Measurements from ENCODE around the gene MORN5.

MORN5 gene

DNA sequence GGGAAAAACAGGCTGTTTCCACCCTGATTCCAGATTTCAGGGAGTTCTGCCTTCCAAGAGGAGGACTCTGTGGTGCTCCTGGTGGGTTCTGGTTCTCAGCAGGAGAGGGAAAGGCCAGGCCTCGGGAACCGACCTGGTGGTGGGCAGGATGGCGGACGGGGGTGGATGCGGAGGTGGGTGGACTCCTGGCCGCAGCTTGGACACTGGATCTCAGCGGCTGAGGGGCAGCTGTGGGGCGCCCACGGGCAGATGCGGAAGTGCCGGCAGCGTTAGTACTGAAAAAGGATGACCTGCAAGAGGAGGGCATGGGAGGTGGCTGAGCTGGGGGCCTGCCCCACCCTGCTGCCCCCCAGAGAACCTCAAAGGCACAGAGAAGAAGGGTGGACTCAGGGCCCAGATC lies 44.8 kb downstream of the MORN5 start:
- Histone ChIP-seq H3F3A (ENCODE audit: low read depth) (no peaks in the 10 kb centered on the region), H2AFZ (ENCODE audit: low read length) (no peak overlapping the region), H3K79me2 (ENCODE audit: insufficient read depth, low read length) (no peaks in the 10 kb centered on the region), H3K4me3 (ENCODE audit: low read length, poor library complexity, severe bottlenecking) (no peak overlapping the region), H3K36me3 (ENCODE audit: insufficient read depth, low read length) (no peaks in the 10 kb centered on the region), H3K4me1 (ENCODE audit: insufficient read depth, low read length, poor library complexity, severe bottlenecking) (no peaks in the 10 kb centered on the region), H4K20me1 (ENCODE audit: insufficient read depth, low read length, poor library complexity, severe bottlenecking) (no peaks in the 10 kb centered on the region), H3K27me3 (ENCODE audit: insufficient read depth, low read length, poor library complexity, severe bottlenecking) (no peaks in the 10 kb centered on the region), H3K9me3 (ENCODE audit: insufficient read depth, low read depth, low read length) (no peaks in the 10 kb centered on the region), H3K9ac (ENCODE audit: low read depth, low read length, poor library complexity, severe bottlenecking) (no peak overlapping the region), H3K4me2 (ENCODE audit: low read depth, low read length, poor library complexity, severe bottlenecking) (no peak overlapping the region), H3K9me2 (replicated peaks; ENCODE audit: low read depth, low read length) (no peaks in the 10 kb centered on the region)
- TF ChIP-seq EZH2phosphoT487 (IDR thresholded peaks at IDR 0.05; ENCODE audit: borderline replicate concordance): no peak
- TF ChIP-seq, protein P1, sequence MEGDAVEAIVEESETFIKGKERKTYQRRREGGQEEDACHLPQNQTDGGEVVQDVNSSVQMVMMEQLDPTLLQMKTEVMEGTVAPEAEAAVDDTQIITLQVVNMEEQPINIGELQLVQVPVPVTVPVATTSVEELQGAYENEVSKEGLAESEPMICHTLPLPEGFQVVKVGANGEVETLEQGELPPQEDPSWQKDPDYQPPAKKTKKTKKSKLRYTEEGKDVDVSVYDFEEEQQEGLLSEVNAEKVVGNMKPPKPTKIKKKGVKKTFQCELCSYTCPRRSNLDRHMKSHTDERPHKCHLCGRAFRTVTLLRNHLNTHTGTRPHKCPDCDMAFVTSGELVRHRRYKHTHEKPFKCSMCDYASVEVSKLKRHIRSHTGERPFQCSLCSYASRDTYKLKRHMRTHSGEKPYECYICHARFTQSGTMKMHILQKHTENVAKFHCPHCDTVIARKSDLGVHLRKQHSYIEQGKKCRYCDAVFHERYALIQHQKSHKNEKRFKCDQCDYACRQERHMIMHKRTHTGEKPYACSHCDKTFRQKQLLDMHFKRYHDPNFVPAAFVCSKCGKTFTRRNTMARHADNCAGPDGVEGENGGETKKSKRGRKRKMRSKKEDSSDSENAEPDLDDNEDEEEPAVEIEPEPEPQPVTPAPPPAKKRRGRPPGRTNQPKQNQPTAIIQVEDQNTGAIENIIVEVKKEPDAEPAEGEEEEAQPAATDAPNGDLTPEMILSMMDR (conservative IDR thresholded peaks at IDR 0.05; ENCODE audit: low read length): no peak

DNA sequence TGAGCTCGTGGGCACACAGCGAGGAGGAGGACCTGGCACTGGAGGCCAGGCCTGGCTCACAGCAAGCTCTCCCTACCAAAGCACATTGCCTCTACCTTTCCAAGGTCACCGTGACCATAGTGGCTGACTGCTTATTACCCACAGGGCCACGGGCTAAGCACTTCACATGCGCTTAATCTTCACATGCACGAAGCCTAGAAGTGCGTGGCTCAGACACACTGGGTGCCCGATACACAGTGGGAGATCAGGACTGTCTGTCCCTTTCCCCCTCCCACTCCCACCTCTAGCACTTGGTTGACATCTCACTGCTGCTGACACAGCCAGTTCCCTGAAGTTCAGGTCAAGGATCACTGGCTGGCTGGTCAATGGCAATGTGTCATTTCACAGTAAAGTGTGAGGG lies 45.5 kb downstream of the MORN5 start:
- Histone ChIP-seq H3K4me1 (ENCODE audit: insufficient read depth, low read length, poor library complexity, severe bottlenecking) (no peaks in the 10 kb centered on the region), H3K9me3 (ENCODE audit: insufficient read depth, low read depth, low read length) (no peaks in the 10 kb centered on the region), H3K4me3 (ENCODE audit: low read length, poor library complexity, severe bottlenecking) (no peak overlapping the region), H3F3A (ENCODE audit: low read depth) (no peaks in the 10 kb centered on the region), H3K36me3 (ENCODE audit: insufficient read depth, low read length) (no peaks in the 10 kb centered on the region), H3K4me2 (ENCODE audit: low read depth, low read length, poor library complexity, severe bottlenecking) (no peak overlapping the region), H2AFZ (ENCODE audit: low read length) (no peak overlapping the region), H4K20me1 (ENCODE audit: insufficient read depth, low read length, poor library complexity, severe bottlenecking) (no peaks in the 10 kb centered on the region), H3K27me3 (ENCODE audit: insufficient read depth, low read length, poor library complexity, severe bottlenecking) (no peaks in the 10 kb centered on the region), H3K9me2 (replicated peaks; ENCODE audit: low read depth, low read length) (no peaks in the 10 kb centered on the region), H3K79me2 (ENCODE audit: insufficient read depth, low read length) (no peaks in the 10 kb centered on the region), H3K9ac (ENCODE audit: low read depth, low read length, poor library complexity, severe bottlenecking) (no peak overlapping the region)
- TF ChIP-seq, protein P1 (conservative IDR thresholded peaks at IDR 0.05; ENCODE audit: low read length): no peak
- TF ChIP-seq EZH2phosphoT487 (IDR thresholded peaks at IDR 0.05; ENCODE audit: borderline replicate concordance): no peak

DNA sequence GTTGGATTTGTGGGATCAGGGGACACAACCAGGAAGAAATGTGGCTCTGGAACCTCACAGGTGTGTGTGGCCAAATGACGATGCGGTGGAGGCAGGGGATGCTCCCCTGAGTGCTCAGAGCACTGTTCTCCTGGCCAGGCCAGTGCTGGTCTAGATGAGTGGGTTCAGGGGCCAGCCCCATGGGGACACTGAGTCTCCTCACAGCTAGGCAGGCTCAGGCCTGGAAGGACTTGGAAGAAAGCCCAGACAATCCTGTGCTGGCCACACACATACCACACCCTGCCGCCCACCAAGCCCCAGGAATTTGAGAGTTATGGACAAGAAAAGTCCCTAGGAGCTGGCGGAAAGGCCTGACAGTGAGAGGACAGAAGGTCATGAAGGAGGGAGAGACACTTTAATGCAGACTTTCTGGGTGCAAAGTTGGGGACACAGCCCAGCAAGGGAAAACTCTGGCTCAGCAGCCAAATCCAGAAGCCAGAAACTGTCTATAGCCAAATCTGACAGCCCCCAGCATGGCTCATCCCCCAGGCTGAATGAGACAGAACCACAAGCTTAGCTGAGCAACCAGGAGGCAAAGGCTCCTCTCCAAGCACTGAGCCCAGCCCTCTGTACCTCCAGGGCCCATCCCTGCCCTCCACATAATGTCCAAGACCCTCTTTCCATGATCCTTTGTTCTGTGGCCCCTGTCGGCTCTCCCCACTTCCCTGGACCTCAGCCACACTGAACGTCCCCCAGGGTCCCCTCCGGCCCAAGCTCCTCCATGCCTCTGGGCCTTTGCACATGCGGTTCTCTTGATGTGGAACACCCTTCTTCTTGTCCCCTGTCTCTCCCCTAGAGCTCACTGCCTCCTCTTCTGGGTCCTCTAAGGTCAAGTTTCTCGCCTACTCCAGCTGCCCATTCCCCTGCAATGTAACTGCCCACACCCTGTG lies 46.7 kb downstream of the MORN5 start:
- Histone ChIP-seq H3K9me3 (ENCODE audit: insufficient read depth, low read depth, low read length) (no peaks in the 10 kb centered on the region), H3K79me2 (ENCODE audit: insufficient read depth, low read length) (no peaks in the 10 kb centered on the region), H3K27me3 (ENCODE audit: insufficient read depth, low read length, poor library complexity, severe bottlenecking) (no peaks in the 10 kb centered on the region), H3K36me3 (ENCODE audit: insufficient read depth, low read length) (no peaks in the 10 kb centered on the region), H3F3A (ENCODE audit: low read depth) (no peaks in the 10 kb centered on the region), H3K4me2 (ENCODE audit: low read depth, low read length, poor library complexity, severe bottlenecking) (no peak overlapping the region), H3K4me1 (ENCODE audit: insufficient read depth, low read length, poor library complexity, severe bottlenecking) (no peaks in the 10 kb centered on the region), H3K9me2 (replicated peaks; ENCODE audit: low read depth, low read length) (no peaks in the 10 kb centered on the region), H3K9ac (ENCODE audit: low read depth, low read length, poor library complexity, severe bottlenecking) (no peak overlapping the region), H4K20me1 (ENCODE audit: insufficient read depth, low read length, poor library complexity, severe bottlenecking) (no peaks in the 10 kb centered on the region), H3K4me3 (ENCODE audit: low read length, poor library complexity, severe bottlenecking) (no peak overlapping the region), H2AFZ (ENCODE audit: low read length) (no peak overlapping the region)
- TF ChIP-seq EZH2phosphoT487 (IDR thresholded peaks at IDR 0.05; ENCODE audit: borderline replicate concordance): no peak
- TF ChIP-seq, protein P1 (conservative IDR thresholded peaks at IDR 0.05; ENCODE audit: low read length): no peak

Data from Loucy (cell line).